ENCODE results near the gene PPP1R14C.

The PPP1R14C gene

DNA sequence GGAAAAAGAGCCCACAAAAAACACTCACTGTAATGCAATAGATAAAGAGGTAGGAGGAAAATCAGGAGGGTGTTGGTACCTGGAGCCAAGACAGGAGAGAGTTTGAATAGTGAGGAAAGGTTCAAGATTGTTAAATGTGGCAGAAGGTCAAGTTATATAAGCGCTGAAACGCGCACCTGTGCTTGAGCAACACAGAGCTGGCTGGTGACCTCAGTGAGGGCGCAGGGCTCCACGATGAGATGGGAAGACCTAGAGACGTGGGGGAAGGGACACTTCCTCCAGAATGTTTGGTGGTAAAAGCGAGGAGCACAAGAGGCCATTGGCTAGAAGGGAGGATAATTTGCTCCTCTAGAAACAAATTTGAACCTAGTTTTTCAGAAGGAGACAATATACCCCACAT lies 4.2 kb upstream of the PPP1R14C start:
- no peak for DNase-seq (ENCODE audit: low spot score)

DNA sequence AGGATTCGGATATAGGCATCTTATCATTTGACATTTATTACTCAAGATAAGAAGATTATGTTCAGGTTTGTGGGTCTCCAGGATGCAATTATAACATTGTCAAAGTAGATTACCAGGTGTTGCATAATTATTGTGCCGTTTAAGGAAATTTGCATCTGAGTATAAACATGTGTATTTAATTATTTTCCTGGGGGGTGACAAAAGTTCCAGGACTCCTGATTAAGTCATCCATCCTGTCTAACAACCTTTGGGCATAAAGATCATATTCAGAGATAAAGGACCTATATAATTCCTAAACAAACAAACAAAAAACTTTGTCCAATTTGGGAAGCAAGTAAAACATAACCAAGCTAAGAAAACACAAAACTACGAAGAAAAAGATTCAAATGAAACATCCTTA lies 3.3 kb upstream of the PPP1R14C start:
- no peak for DNase-seq (ENCODE audit: low spot score)

DNA sequence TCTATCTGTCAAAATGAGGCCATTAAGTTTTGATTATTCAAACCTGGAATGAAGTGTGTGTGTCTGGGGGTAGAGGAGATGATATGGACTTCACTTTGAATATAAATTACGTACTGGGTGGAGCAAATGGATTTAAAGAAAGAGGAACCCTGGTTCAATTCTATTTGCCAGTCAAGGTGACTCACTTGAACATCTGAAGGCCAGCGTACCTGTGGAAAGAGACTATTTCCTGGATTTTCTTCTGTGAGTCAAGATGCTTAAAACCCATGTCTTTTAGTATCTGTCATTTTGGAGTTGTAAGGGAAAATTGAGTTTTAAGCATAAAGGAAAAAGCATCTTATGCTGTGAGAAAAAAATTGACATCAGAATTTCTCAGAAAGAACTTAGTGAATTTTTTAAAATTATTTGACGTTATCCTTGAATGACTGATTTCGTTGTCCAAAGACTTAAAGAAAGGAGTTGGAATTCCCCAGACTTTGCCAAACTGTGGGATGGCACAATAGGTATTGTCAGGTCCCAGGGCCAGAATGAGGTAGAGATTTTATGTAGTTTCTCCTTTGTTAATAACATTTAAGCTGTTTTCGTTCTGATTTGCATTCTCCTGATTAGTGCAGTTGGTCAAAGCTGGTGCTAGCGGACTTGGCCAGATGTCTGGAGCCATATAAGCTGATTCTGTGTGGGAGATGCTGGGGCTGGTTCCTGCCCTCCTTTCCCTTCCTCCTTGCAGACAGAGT lies 2.4 kb upstream of the PPP1R14C start:
- no peak for DNase-seq (ENCODE audit: low spot score)

DNA sequence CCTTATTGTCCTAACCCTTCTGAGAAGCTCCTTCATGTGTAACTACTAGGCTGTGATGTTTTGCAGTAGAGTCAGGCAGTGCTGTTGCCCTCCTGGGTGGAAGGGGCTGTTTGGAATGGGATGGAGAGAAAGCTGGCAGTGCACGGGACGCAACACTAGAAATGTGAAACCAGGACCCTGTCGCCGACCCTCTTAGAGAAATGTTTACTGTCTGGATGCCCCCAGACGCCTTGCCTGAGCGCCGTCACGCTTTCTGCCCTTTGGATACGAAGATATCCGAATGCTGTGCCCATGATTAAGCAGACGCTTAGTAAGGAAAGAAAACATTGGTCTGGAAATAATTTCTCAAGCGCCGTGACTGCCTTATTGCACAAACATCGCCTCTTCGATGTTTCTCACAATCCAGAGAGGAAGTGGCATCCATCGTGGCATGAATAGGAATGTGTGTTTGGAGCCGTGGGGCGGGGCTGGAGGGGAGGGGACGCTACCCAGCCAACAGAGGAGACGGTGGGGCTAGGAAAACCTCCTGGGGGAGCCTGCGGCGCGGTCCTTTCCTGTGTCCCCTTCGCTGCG lies 661 bp upstream of the PPP1R14C start:
- no peak for DNase-seq (ENCODE audit: low spot score)

DNA sequence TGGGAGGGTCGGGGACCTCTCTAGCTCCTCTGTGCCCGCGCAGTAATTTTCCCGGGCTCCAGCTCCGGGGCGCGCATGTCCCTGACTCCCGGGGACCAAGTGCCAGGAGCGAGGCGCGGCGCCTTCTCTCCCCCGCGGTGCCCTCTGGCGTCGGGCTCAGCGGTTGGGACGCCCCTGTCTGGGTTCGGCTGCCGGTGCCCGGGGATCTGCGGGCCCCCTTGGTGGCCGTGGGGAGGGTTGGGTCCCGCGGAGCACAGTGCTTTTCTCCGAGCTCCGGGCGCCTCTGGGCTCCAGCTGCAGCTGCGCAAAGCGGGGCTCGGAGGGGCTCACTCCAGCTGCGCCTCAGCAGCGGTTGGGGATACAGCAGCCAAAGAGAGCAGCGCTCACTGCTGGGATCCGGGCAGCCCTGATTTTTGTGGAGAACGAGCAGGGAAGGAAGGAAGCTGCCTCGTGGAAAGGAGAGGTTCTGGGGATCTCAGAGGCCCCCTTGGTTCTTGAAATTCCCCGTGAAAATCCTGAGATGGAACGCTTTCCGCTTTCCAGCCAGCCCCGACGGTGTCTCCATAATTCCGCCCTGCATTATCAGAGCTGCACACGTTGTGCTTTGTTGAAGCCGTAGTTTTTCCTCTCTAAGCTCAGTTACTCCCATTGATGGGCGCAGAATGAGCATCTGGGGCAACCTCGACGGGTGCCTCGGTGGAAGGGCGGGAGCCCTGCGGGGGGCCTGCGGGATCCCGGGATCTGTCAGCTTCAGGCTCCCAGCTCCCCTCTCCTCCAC lies 861 bp downstream of the PPP1R14C start:
- DNase-seq (ENCODE audit: low spot score), result no peak

DNA sequence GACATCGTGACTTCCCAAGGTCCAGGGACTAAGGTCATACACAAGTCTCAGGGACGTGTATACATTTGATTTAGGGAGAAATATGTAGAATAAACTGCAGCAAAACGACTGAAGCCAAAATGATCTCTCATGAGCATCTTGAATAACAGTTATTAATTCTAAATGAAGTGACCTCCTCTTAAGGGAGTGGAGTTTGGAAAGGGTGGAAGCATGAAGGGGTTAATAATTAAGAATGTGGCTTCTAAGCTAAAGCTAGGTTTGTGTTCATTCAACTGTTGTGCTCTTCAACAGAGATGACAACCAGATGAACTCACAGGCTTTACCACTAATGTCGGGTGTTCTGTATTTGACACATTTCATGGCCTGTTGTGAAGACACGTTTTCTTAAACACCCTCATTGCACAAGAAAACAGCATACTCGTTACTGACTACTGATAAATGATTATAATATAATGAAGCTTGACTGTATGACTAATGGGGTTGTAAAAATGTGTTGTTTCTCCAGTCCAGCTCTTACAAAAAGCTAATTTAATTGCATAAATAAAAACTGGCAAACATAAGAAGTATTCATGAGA lies 1.5 kb downstream of the PPP1R14C start:
- DNase-seq (ENCODE audit: low spot score), result no peak

DNA sequence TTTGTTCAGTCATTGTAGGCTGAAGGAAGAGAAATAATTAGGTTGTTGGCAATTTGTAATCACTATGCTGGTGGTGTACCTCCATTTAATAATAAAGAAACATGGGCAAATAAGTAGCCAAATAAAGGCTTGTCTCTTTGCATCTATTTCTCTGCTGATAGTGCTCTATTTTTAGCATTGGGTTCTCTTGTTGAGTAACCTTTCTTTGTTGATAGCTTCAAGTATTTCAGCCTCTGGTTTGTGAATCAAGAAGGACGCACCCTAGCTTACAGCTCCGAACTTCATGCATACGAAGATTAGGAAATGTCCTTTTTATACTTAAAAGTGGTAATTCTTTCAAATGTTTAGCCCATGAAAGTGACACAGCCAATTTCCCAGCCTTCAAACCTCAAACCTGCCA lies 2.6 kb downstream of the PPP1R14C start:
- DNase-seq (ENCODE audit: low spot score), result no peak

DNA sequence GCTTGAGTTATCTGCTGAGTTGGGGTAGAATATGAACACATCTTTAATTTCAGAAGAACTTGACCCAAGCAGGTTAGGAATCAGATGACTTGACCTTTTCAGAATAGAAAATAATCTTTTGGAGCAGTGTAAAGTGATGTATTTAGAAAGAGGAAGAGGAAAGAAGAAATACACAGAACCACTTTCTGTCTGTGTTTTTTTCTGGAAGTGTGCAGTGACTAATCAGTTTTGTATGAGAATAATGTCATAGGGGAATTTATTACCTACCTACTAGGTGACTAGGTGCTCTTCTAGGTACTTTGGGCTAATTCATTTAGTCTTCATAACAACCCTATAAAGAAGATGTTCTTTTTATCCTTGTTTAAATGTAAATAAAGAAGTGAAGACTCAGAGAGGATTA lies 3.0 kb downstream of the PPP1R14C start:
- no peak for DNase-seq (ENCODE audit: low spot score)

DNA sequence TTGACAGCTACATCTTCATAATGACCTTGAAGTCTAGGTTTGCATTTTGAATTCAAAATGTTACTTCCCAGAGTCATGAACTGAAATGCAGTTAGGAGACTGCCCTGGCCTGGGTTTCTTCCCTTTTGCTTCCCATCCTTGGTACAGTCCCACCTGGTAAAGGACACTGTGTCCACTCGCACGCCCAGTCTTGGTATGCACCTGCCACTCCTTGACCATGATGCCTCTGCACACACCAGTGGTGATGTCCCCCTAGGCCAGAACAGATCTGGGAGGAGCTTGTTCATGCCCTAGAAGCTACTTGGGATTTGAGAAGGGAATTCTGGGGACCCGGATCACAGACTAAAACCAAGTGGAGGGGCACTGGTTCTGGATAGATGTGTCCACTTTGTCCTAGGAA lies 3.6 kb downstream of the PPP1R14C start:
- no peak for DNase-seq (ENCODE audit: low spot score)

DNA sequence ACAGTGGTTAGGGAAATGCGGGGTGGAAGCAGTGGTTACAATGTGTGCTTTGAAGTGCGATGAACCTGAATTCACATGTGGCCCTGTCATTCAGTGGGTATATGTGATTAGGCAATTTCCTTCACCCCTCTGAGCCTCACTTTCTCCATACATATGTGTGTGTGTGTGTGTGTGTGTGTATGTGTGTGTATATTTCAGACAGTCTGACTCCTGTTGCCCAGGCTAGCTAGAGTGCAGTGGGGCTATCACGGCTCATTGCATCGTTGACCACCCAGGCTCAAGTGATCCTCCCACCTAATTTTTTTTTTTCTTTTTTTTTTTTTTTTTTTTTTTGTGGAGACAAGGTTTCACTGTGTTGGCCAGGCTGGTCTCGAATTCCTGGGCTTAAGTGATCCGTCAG lies 6.3 kb downstream of the PPP1R14C start:
- DNase-seq (ENCODE audit: low spot score), result no peak

DNA sequence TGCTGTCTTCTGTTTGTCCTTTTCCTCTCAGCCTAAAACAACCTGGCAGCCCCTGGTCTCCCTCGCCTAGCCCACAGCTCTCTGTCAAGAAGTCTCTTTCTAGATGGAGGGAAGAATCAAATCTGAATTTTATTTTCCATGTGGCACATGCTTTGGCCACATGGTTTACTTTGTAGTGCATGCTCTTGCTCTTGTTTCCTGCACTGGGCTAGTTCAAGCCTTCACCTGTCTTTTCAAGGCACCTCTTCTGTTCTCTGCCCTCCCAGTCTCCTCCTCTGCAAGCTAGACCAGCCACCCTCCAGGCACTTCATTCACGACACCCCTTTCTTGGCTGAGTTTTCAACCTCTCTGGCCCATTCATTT lies 7.6 kb downstream of the PPP1R14C start:
- no peak for DNase-seq (ENCODE audit: low spot score)

DNA sequence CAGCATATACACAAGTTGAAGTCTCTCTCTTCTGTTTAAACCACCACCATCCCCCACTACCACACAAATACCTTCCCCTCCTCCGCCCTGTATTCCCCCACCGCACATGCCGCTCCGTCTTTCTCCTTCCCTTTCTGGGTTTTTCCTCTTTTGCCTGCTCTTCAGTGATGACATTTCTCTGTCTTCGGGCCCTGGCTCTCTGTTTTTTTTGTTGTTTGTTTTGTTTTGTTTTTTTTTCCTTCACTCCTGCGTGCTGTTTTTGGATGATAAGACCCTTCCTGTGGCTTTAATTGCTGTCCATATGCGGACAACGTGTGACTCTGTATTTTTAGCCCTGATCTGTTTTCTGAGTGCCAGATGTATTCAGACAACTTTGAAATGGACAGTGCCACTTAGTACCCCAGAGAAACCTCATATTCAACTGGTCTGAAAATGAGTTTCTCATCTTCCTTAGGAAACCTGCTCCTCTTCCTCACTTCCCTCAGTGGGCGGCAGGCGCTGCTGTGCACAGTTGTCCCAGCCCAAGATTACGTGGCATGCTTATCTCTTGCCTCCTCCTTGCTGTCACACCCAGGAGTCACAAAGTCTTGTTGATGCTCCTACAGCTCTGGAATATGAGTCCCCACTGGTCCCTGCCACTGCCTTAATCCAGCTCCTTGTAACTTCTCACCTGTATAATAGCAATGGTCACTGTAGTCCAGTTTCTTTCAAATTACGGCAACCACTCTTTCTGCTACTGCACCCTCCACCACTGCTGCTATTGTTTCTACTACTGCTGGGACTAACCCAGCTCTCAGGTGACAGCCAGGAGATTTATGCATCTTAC lies 8.2 kb downstream of the PPP1R14C start:
- DNase-seq (ENCODE audit: low spot score), result no peak

DNA sequence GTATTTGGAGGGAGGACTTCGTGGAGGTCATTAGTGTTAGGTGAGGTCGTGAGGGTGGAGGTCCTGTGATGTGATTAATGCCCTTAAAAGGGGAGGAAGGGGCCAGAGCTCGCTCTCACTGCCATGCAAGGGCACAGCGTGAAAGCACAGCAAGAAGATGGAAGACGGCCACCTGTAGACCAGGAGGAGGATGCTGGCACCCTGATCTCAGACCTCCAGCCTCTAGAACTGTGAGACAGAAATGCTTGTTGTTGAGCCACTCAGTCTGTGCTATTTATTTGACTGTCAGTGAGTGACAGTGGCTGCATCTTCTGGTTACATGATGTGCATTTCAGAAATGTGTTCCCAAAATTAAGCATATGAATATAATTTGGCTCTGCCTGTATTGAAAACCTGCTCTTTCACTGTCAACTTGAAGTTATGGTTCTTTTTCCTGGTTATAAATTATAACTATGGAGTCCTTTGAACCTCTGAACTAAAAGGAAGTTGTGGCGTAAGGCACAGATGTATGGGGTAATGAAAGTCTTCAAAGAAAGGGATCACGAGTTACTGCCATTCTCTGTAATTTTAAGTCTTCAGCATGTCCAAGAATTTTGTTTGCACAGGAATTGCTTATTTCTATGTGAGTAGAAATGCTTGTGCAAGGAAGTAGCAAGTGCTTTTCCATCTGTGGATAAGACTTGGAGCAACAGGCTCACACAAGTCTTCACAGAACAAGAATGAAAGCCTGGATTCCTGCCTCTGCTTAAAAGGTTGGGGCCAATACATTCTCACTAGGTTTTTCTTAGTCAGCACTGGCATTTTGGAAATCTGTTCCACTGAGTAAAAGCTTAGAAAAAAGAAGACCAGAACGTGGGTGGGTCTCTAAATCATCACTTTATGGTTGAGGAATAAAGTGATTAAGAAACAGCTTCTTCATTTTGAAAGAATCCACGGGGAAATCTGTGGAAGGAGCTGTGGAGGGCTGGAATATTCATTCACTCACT lies 10.3 kb downstream of the PPP1R14C start:
- DNase-seq (ENCODE audit: low spot score), result no peak

DNA sequence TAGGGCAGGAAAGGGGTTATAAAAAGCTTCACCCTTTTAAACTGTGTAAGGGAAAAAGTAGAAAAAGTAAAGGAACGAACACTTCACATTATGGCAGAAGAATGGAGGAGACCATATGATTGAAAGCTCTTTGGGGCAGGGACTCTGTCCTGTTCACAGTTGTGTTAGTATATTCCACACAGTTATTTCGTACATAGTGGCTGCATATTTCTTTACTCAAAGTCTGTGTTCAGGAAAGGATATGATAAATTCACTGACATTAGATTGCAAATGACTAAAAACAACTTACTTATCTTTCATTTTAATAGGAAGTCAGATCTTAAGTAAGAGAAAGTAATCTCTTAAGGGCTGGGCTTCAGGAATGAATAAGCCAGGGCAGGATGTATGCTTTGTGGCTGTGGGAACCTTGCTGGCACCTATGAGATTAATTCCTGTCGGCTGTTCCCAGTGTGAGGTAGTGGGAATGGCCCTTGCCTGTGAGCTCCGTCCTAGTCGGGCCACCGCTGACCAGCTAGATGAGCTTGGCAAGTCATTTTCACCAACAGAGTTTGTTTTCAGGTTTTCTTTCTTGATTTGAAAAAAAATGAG lies 11.2 kb downstream of the PPP1R14C start:
- DNase-seq (ENCODE audit: low spot score), result no peak

DNA sequence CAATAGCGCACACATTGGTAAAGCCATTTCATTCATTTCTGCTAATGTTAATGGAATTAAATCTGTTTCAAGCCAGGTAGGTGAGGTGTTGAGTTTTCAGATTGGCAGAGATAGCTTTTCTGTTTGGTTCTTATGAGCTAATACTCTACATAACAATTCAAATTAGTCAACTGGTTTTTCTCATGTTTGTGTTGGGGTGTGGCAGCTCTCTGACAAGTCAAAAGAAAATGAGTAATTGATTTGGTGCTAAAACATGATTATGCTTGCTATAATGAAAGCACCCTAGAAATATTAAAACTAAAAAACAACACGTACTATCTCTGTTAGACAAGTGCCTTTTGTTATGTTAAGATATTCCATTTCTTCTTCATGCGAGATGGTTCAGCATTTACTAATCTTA lies 13.6 kb downstream of the PPP1R14C start:
- no peak for DNase-seq (ENCODE audit: low spot score)

DNA sequence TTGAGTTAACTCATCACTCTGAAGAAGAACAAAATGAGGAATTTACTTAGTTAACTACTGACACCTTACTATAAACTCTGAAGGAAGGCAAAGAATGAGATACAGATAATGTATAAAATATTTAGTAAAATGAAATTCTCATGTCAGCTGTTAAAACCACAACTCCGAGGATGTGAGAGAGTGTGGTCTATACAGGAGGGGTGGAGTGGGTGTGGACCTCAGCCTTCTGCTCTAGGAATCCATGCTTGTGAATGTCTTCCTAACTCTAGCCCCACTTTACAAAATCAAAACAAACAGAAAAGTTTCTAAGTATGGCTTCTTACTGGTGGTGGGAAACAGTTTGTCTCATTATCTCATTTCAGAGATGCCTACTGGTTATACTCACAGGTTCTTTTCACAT lies 14.2 kb downstream of the PPP1R14C start:
- DNase-seq (ENCODE audit: low spot score), result no peak

DNA sequence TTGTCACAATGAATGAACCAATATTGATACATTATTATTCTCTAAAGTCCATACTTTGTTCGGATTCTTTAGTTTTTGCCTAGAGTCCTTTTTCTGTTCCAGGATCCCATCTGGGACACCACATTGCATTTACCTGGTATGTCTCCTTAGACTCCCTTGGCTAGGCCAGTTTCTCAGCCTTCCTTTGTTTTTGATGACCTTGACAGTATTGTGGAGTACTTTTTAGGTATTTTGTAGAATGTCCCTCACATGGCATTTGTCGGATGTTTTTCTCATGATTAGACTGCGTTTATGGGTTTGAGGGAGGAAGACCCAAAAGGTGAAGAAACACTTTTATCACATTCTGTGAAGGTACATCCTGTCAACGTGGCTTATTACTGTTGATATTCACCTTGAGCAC lies 16.9 kb downstream of the PPP1R14C start:
- no peak for DNase-seq (ENCODE audit: low spot score)

DNA sequence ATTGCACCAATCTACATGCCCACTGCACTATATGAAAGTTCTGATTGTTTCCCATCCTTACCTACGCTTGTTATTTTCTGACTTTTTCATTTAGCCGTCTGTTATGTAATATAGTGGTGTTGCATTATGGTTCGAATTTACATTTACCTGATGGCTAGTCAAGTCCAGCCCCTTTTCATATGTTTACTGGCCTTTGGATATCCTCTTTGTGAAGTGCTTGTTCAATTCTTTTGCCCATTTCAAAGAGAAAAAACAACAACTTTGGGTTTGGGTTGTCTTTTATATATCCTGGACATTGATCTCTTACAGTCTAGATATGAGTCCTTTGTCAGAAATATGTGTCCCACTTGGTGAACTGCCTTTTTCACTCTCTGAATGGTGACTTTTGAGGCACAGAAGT lies 21.1 kb downstream of the PPP1R14C start:
- DNase-seq (ENCODE audit: low spot score), result no peak

DNA sequence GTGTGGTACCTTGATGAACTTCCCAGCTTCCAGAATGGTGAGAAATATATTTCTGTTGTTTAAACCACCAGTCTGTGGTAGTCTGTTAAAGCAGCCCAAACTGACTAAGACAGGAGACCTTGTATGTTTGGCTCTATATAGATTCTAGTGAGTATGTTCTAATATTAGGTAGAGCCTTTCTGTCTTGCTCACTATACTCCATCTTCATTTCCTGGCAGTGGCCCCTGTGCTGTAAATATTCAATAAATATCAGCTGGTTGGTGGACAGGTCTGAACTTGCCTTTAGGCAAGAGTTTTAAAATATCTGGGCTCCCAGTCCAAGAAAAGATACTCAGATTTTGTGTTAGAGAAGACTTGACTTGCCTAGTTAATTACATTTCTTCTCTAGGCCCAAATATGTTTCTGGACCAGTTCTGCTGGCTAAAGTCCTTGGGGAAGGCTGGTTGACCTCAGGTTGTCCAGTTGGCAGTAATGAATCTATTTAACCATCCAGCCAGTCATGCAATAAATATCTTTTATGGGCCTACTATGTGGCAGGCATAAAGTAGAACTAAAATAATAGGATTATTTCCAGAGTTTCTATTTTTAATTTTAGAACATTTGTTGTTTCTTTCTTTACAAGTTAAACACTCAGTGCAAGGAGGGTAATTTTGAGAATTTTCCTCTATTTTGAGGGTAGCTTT lies 22.3 kb downstream of the PPP1R14C start:
- DNase-seq (ENCODE audit: low spot score), result no peak

DNA sequence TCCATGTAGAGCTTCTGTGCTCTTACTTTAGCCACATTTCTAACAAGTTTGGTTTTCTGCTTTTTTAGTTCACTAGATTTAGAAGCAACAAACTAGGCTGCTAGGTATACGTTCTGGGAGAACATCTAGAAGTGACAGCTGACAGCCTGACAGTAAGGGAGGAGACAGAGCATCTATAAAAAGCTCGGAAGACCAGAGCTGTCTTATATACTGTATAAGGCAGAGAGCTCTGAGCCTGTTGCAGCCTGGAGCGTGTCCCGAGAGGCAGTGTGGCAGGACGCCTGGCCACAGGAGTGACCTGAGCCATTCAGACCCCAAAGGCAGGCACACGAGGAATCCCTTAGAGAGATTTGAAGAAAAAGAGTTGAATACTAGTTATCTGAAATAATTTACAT lies 24.6 kb downstream of the PPP1R14C start:
- DNase-seq (ENCODE audit: low spot score), result no peak
